SK-N-MC (cell line): ENCODE results near the gene HOXD12.

Experiments
- EZH2 ChIP-seq: fragments of 200-600 bp; sonication (generic); IDR thresholded peaks from one replicate; pipeline ENCODE4 v1.6.1; 2017; ENCODE audit warnings: antibody characterized with exemption
- POLR2AphosphoS5 ChIP-seq: IDR thresholded peaks from 2 replicates; pipeline ENCODE4 v1.6.1; 2012; ENCODE audit warnings: mild to moderate bottlenecking, low read depth, low read length, borderline replicate concordance

- TF ChIP-seq POLR2AphosphoS5 = 0 out of 2 replicates have a peak, but pooled peaks have one; percentile 10
- TF ChIP-seq EZH2 = no peak
These were observed 19.6 kb upstream of the HOXD12 start for GRCh38 chr2:176079831-176080539.
